Mesendoderm (in vitro differentiated cells): ENCODE measurements around the gene TSBP1.

Experiments
- DNase-seq: peaks from one replicate; pipeline ENCODE4 v3.0.0; 2013
- H2AK5ac ChIP-seq: 2 replicates; pipeline ENCODE4 v1.6.1; 2013; ENCODE audit warnings: low read length, inconsistent platforms
- H2BK120ac ChIP-seq: 2 replicates; pipeline ENCODE4 v1.6.1; 2013; ENCODE audit warnings: low read depth, mild to moderate bottlenecking, low read length, moderate library complexity, mixed read lengths
- H2BK15ac ChIP-seq: replicated peaks from 2 replicates; pipeline ENCODE4 v1.6.1; 2013; ENCODE audit warnings: low read depth, mild to moderate bottlenecking, moderate library complexity
- H2BK5ac ChIP-seq: 2 replicates; pipeline ENCODE4 v1.6.1; 2013; ENCODE audit warnings: low read length, inconsistent platforms
- H3K18ac ChIP-seq: 2 replicates; pipeline ENCODE4 v1.6.1; 2013; ENCODE audit warnings: mild to moderate bottlenecking, low read length, mixed read lengths
- H3K23ac ChIP-seq: one replicate; pipeline ENCODE4 v1.6.1; 2013; ENCODE audit warnings: low read length
- H3K27ac ChIP-seq: 2 replicates; pipeline ENCODE4 v1.5.1; 2013; ENCODE audit warnings: low read depth, mild to moderate bottlenecking, inconsistent platforms, low read length, moderate library complexity
- H3K27me3 ChIP-seq: 2 replicates; pipeline ENCODE4 v1.6.1; 2013; ENCODE audit warnings: low read length, control low read depth, mild to moderate bottlenecking, inconsistent platforms; ENCODE audit not compliant: insufficient read depth, poor library complexity
- H3K36me3 ChIP-seq: 2 replicates; pipeline ENCODE4 v1.6.1; 2013; ENCODE audit warnings: low read length, inconsistent platforms; ENCODE audit not compliant: control insufficient read depth, insufficient read depth
- H3K4ac ChIP-seq: one replicate; pipeline ENCODE4 v1.6.1; 2013; ENCODE audit warnings: low read depth, mild to moderate bottlenecking, low read length, moderate library complexity
- H3K4me1 ChIP-seq: 2 replicates; pipeline ENCODE4 v1.6.1; 2013; ENCODE audit warnings: low read depth, low read length, inconsistent platforms; ENCODE audit not compliant: control insufficient read depth
- H3K4me2 ChIP-seq: 2 replicates; pipeline ENCODE4 v1.6.1; 2013; ENCODE audit warnings: low read length
- H3K4me3 ChIP-seq: 2 replicates; pipeline ENCODE4 v1.5.1; 2013; ENCODE audit warnings: mild to moderate bottlenecking, low read length
- H3K56ac ChIP-seq: one replicate; pipeline ENCODE4 v1.6.1; 2013; ENCODE audit warnings: low read length
- H3K79me1 ChIP-seq: 2 replicates; pipeline ENCODE4 v1.6.1; 2013; ENCODE audit warnings: low read length, inconsistent platforms
- H3K79me2 ChIP-seq: 2 replicates; pipeline ENCODE4 v1.6.1; 2013; ENCODE audit warnings: mild to moderate bottlenecking, low read length; ENCODE audit not compliant: control insufficient read depth, insufficient read depth
- H3K9ac ChIP-seq: 2 replicates; pipeline ENCODE4 v1.6.1; 2013; ENCODE audit warnings: low read length, inconsistent platforms
- H4K5ac ChIP-seq: one replicate; pipeline ENCODE4 v1.6.1; 2013; ENCODE audit warnings: low read length
- H4K8ac ChIP-seq: one replicate; pipeline ENCODE4 v1.6.1; 2013; ENCODE audit warnings: low read depth, mild to moderate bottlenecking, control low read depth, low read length, moderate library complexity
- WGBS: extraction: QIAGEN DNeasy Blood & Tissue Kit; methylation state at CpG from one replicate; pipeline ENCODE4 v1.1.7; 2013; ENCODE audit warnings: low lambda C conversion rate, missing lambda C conversion rate; ENCODE audit not compliant: insufficient coverage; ENCODE audit errors: extremely low coverage; 5-methylcytosine and 5-hydroxymethylcytosine counted together

TSBP1 gene

GRCh38 chr6:32386040-32386439 lies 14.3 kb upstream of the TSBP1 start:
- no peak for DNase-seq
- H3K4me2 ChIP-seq = no peak overlapping the region
- no peaks in the 10 kb centered on the region for H3K79me2 ChIP-seq
- H3K56ac ChIP-seq = no peak overlapping the region
- no peak overlapping the region for H2BK15ac ChIP-seq
- H3K18ac ChIP-seq = no peak overlapping the region
- H3K23ac ChIP-seq = no peak overlapping the region
- H3K4me1 ChIP-seq = no peaks in the 10 kb centered on the region
- no peak overlapping the region for H4K8ac ChIP-seq
- H4K5ac ChIP-seq = no peak overlapping the region
- no peaks in the 10 kb centered on the region for H3K27me3 ChIP-seq
- no peaks in the 10 kb centered on the region for H3K36me3 ChIP-seq
- H3K9ac ChIP-seq = no peak overlapping the region
- no peak overlapping the region for H3K4me3 ChIP-seq
- H2BK120ac ChIP-seq = no peak overlapping the region
- H2BK5ac ChIP-seq = no peak overlapping the region
- H3K27ac ChIP-seq = no peak overlapping the region
- H2AK5ac ChIP-seq = no peak overlapping the region
- no peak overlapping the region for H3K4ac ChIP-seq
- WGBS = no CpG with 5 or more reads among the region's 1 CpG
- no peaks in the 10 kb centered on the region for H3K79me1 ChIP-seq

- Histone ChIP-seq H3K9ac (no peak overlapping the region), H2AK5ac (no peak overlapping the region), H4K5ac (no peak overlapping the region), H3K23ac (no peak overlapping the region), H3K27ac (no peak overlapping the region), H2BK120ac (no peak overlapping the region), H3K79me2 (no peaks in the 10 kb centered on the region), H3K4me3 (no peak overlapping the region), H4K8ac (no peak overlapping the region), H2BK15ac (no peak overlapping the region), H3K79me1 (no peaks in the 10 kb centered on the region), H3K18ac (no peak overlapping the region), H3K27me3 (no peaks in the 10 kb centered on the region), H2BK5ac (no peak overlapping the region), H3K36me3 (no peaks in the 10 kb centered on the region), H3K4me1 (no peaks in the 10 kb centered on the region), H3K56ac (no peak overlapping the region), H3K4me2 (no peak overlapping the region), H3K4ac (no peak overlapping the region)
- no CpG with 5 or more reads among the region's 1 CpG for WGBS
- no peak for DNase-seq
These were observed 11.2 kb upstream of the TSBP1 start for GRCh38 chr6:32382757-32383420.

GRCh38 chr6:32379545-32379944 lies 7.8 kb upstream of the TSBP1 start:
- Histone ChIP-seq H3K4ac (no peak overlapping the region), H2BK5ac (no peak overlapping the region), H2BK120ac (no peak overlapping the region), H3K4me3 (no peak overlapping the region), H3K79me1 (no peaks in the 10 kb centered on the region), H3K4me2 (no peak overlapping the region), H4K8ac (no peak overlapping the region), H2AK5ac (no peak overlapping the region), H3K18ac (no peak overlapping the region), H3K36me3 (no peaks in the 10 kb centered on the region), H3K56ac (no peak overlapping the region), H3K27ac (no peak overlapping the region), H3K4me1 (no peaks in the 10 kb centered on the region), H2BK15ac (no peak overlapping the region), H3K79me2 (no peaks in the 10 kb centered on the region), H3K9ac (no peak overlapping the region), H3K27me3 (no peaks in the 10 kb centered on the region), H3K23ac (no peak overlapping the region), H4K5ac (no peak overlapping the region)
- no CpG with 5 or more reads among the region's 2 CpGs for WGBS
- DNase-seq = no peak

- Histone ChIP-seq H3K23ac (no peak overlapping the region), H4K8ac (no peak overlapping the region), H3K4me2 (no peak overlapping the region), H2BK15ac (no peak overlapping the region), H3K4me3 (no peak overlapping the region), H3K18ac (no peak overlapping the region), H3K79me2 (no peaks in the 10 kb centered on the region), H2BK5ac (no peak overlapping the region), H4K5ac (no peak overlapping the region), H2BK120ac (no peak overlapping the region), H3K27me3 (no peaks in the 10 kb centered on the region), H3K56ac (no peak overlapping the region), H3K4ac (no peak overlapping the region), H3K79me1 (no peaks in the 10 kb centered on the region), H3K4me1 (no peaks in the 10 kb centered on the region), H3K27ac (no peak overlapping the region), H2AK5ac (no peak overlapping the region), H3K9ac (no peak overlapping the region), H3K36me3 (no peaks in the 10 kb centered on the region)
- WGBS = no CpG with 5 or more reads among the region's 7 CpGs
- DNase-seq = no peak
These were observed 4.2 kb upstream of the TSBP1 start for GRCh38 chr6:32375739-32376529.

- H3K79me1 ChIP-seq = no peaks in the 10 kb centered on the region
- H3K4ac ChIP-seq = no peak overlapping the region
- no peak overlapping the region for H3K4me3 ChIP-seq
- H3K18ac ChIP-seq = no peak overlapping the region
- no peak overlapping the region for H3K4me2 ChIP-seq
- H4K8ac ChIP-seq = no peak overlapping the region
- H3K56ac ChIP-seq = no peak overlapping the region
- no peak for DNase-seq
- no peak overlapping the region for H2AK5ac ChIP-seq
- no peaks in the 10 kb centered on the region for H3K36me3 ChIP-seq
- H4K5ac ChIP-seq = no peak overlapping the region
- H3K9ac ChIP-seq = no peak overlapping the region
- H2BK120ac ChIP-seq = no peak overlapping the region
- no peak overlapping the region for H3K27ac ChIP-seq
- no peak overlapping the region for H3K23ac ChIP-seq
- H3K79me2 ChIP-seq = no peaks in the 10 kb centered on the region
- H2BK5ac ChIP-seq = no peak overlapping the region
- WGBS = no CpG with 5 or more reads among the region's 1 CpG
- no peaks in the 10 kb centered on the region for H3K27me3 ChIP-seq
- no peak overlapping the region for H2BK15ac ChIP-seq
- no peaks in the 10 kb centered on the region for H3K4me1 ChIP-seq
These were observed 474 bp downstream of the TSBP1 start for GRCh38 chr6:32371229-32371628.
